8988T (cell line): ENCODE data around the gene PCDHGA9.
"Not testable (repeated sequence)": the region's sequence is repeated elsewhere in the genome, so short reads cannot be mapped to it uniquely, and the experiment has no call there.

Source experiments
- DNase-seq: peaks from one replicate; pipeline ENCODE4 v3.0.0; 2011

Gene PCDHGA9

GRCh38 chr5:141384471-141385267 lies 17.9 kb upstream of the PCDHGA9 start:
- no peak for DNase-seq

DNA sequence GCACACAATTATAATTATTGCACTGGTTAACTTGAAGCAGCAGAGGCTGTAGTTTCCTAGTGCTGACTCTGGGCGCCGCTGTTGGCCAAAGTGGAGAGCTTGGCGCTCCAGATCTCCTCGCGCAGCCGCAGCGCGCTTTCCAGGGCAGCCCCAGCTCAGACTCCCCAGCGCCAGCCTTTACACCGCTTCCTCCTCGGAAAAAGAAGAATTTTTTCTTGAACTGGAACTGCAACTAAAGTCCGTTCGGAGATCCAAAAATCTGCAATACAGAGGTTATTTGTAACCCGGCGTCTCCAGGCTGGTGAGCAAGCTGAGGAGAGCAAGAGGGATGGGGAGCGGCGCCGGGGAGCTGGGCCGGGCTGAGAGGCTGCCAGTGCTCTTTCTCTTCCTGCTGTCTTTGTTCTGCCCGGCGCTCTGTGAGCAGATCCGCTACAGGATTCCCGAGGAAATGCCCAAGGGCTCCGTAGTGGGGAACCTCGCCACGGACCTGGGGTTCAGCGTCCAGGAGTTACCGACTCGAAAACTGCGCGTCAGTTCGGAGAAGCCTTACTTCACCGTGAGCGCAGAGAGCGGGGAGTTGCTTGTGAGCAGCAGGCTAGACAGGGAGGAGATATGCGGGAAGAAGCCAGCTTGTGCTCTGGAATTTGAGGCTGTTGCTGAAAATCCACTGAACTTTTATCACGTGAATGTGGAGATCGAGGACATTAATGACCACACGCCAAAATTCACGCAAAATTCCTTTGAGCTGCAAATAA lies 14.8 kb upstream of the PCDHGA9 start, which contains the start of gene PCDHGB4:
Gene PCDHGB4 (plus strand): TSS at position 142 of the 755 bp plus-strand sequence. CDS start 187 bp downstream, at position 329.
- not testable (repeated sequence) for DNase-seq

- no peak for DNase-seq
Measured at GRCh38 chr5:141388661-141389060, 13.9 kb upstream of the PCDHGA9 start.

DNA sequence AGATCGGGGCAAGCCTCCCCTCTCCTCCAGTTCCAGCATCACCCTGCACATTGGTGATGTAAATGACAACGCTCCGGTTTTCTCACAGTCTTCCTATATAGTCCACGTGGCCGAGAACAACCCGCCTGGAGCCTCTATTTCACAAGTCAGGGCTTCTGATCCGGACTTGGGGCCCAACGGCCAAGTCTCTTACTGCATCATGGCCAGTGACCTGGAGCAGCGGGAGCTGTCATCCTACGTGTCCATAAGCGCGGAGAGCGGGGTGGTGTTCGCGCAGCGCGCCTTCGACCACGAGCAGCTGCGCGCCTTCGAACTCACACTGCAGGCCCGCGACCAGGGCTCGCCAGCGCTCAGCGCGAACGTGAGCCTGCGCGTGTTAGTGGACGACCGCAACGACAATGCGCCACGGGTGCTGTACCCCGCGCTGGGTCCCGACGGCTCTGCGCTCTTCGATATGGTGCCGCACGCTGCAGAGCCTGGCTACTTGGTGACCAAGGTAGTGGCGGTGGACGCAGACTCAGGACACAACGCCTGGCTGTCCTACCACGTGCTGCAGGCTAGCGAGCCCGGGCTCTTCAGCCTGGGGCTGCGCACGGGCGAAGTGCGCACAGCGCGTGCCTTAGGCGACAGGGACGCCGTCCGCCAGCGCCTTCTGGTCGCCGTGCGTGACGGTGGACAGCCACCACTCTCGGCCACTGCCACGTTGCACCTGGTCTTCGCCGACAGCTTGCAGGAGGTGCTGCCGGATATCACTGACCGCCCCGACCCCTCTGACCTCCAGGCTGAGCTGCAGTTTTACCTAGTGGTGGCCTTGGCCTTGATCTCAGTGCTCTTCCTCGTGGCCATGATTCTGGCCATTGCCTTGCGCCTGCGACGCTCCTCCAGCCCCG lies 13.2 kb upstream of the PCDHGA9 start:
- DNase-seq, result no peak

DNA sequence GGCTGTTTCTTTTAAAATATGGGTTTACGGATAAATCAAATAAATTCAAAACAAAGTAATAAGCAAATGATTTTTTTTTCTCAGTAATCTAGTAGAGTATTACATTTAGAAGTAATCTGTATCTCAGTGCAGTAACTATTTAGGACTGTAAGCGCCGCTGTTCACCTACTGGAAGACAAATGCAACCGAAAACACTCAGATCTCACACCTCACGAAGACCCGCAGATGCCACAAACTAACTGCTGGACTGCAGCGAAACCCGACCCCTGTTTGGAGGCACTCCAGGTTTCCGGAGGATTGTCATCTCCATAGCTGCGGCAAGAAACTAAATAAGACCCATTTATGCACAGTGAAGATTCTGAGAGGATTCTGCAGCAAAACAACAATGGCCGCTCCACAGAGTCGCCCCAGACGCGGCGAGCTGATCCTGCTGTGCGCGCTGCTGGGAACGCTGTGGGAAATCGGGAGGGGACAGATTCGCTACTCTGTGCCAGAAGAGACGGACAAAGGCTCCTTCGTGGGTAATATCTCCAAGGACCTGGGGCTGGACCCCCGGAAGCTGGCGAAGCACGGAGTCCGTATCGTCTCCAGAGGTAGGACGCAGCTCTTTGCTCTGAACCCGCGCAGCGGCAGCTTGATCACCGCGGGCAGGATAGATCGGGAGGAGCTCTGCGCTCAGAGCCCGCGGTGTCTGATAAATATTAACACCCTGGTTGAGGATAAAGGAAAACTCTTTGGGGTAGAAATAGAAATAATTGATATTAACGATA lies 10.0 kb upstream of the PCDHGA9 start, which contains the start of gene PCDHGA8:
Gene PCDHGA8 (plus strand): TSS at position 205 of the 770 bp plus-strand sequence. CDS start 181 bp downstream, at position 386.
- no peak for DNase-seq

DNA sequence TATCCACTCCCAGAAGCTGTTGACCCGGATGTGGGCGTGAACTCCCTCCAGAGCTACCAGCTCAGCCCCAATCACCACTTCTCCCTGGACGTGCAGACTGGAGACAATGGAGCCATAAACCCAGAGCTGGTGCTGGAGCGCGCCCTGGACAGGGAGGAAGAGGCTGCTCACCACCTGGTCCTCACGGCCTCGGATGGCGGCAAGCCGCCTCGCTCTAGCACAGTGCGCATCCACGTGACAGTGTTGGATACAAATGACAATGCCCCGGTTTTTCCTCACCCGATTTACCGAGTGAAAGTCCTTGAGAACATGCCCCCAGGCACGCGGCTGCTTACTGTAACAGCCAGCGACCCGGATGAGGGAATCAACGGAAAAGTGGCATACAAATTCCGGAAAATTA lies 9.3 kb upstream of the PCDHGA9 start:
- DNase-seq, result no peak

DNA sequence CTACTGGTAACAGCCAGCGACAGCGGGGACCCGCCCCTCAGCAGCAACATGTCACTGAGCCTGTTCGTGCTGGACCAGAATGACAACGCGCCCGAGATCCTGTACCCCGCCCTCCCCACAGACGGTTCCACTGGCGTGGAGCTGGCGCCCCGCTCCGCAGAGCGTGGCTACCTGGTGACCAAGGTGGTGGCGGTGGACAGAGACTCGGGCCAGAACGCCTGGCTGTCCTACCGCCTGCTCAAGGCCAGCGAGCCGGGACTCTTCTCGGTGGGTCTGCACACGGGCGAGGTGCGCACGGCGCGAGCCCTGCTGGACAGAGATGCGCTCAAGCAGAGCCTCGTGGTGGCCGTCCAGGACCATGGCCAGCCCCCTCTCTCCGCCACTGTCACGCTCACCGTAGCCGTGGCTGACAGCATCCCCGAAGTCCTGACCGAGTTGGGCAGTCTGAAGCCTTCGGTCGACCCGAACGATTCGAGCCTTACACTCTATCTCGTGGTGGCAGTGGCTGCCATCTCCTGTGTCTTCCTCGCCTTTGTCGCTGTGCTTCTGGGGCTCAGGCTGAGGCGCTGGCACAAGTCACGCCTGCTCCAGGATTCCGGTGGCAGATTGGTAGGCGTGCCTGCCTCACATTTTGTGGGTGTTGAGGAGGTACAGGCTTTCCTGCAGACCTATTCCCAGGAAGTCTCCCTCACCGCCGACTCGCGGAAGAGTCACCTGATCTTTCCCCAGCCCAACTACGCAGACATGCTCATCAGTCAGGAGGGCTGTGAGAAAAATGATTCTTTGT lies 8.0 kb upstream of the PCDHGA9 start:
- DNase-seq, result not testable (repeated sequence)

DNA sequence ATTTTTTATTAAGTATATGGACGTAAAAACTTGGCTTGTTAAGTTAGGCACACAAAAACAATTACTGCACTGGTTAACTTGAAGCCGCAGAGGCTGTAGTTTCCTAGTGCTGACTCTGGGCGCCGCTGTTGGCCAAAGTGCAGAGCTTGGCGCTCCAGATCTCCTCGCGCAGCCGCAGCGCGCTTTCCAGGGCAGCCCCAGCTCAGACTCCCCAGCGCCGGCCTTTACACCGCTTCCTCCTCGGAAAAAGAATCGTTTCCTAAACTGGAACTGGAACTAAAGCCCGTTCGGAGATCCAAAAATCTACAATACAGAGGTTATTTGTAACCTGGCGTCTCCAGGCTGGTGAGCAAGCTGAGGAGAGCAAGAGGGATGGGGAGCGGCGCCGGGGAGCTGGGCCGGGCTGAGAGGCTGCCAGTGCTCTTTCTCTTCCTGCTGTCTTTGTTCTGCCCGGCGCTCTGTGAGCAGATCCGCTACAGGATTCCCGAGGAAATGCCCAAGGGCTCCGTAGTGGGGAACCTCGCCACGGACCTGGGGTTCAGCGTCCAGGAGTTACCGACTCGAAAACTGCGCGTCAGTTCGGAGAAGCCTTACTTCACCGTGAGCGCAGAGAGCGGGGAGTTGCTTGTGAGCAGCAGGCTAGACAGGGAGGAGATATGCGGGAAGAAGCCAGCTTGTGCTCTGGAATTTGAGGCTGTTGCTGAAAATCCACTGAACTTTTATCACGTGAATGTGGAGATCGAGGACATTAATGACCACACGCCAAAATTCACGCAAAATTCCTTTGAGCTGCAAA lies 4.6 kb upstream of the PCDHGA9 start, which contains the start of gene PCDHGB5:
Gene PCDHGB5 (plus strand): TSS at position 192 of the 796 bp plus-strand sequence. CDS start 181 bp downstream, at position 373.
- DNase-seq, result not testable (repeated sequence)

DNA sequence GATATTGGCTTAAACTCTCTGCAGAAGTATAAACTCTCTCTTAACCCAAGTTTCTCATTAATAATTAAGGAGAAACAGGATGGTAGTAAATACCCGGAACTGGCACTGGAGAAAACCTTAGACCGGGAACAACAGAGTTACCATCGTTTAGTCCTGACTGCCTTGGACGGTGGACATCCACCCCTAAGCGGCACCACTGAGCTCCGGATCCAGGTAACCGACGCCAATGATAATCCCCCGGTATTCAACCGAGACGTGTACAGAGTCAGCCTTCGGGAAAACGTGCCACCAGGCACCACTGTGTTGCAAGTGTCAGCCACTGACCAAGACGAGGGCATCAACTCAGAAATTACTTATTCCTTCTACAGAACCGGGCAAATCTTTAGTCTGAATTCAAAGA lies 4.0 kb upstream of the PCDHGA9 start:
- no peak for DNase-seq

DNA sequence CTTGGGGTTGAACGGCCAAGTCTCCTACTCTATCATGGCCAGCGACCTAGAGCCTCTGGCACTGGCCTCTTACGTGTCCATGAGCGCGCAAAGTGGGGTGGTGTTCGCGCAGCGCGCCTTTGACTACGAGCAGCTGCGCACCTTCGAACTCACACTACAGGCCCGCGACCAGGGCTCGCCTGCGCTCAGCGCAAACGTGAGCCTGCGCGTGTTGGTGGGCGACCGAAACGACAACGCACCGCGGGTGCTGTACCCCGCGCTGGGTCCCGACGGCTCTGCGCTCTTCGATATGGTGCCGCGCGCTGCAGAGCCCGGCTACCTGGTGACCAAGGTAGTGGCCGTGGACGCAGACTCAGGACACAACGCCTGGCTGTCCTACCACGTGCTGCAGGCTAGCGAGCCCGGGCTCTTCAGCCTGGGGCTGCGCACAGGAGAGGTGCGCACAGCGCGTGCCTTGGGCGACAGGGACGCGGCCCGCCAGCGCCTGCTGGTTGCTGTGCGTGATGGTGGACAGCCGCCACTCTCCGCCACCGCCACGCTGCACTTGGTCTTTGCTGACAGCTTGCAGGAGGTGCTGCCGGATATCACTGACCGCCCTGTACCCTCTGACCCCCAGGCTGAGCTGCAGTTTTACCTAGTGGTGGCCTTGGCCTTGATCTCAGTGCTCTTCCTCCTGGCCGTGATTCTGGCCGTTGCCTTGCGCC lies 2.9 kb upstream of the PCDHGA9 start:
- no peak for DNase-seq

DNA sequence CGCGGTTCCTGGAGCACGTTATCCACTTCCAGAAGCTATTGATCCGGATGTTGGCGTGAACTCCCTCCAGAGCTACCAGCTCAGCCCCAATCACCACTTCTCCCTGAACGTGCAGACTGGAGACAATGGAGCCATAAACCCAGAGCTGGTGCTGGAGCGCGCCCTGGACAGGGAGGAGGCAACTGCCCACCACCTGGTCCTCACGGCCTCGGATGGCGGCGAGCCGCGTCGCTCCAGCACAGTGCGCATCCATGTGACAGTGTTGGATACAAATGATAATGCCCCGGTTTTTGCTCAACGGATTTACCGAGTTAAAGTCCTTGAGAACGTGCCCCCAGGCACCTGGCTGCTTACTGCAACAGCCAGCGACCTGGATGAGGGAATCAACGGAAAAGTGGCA lies 809 bp downstream of the PCDHGA9 start:
- DNase-seq, result no peak

DNA sequence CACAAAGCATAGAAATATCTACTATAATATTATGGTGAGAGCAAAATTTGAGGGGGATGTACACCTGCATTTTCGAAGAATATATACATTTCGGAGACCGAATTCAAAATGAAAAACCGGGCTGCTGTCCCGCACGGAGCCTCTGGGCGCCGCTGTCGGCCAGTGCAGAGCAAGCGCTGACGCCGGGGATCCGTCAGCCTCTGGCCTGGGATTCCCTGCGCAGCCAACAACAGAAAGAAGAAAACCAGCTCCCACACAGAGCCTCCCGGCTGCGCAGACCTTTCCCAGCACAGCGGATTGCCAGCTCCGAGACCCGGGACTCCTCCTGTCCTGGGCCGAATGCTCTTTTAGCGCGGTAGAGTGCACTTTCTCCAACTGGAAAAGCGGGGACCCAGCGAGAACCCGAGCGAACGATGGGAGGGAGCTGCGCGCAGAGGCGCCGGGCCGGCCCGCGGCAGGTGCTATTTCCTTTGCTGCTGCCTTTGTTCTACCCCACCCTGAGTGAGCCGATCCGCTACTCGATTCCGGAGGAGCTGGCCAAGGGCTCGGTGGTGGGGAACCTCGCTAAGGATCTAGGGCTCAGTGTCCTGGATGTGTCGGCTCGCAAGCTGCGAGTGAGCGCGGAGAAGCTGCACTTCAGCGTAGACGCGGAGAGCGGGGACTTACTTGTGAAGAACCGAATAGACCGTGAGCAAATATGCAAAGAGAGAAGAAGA lies 5.4 kb downstream of the PCDHGA9 start, which contains the start of gene PCDHGB6:
Gene PCDHGB6 (plus strand): TSS at position 232 of the 716 bp plus-strand sequence. CDS start 182 bp downstream, at position 414.
- DNase-seq, result not testable (repeated sequence)

DNA sequence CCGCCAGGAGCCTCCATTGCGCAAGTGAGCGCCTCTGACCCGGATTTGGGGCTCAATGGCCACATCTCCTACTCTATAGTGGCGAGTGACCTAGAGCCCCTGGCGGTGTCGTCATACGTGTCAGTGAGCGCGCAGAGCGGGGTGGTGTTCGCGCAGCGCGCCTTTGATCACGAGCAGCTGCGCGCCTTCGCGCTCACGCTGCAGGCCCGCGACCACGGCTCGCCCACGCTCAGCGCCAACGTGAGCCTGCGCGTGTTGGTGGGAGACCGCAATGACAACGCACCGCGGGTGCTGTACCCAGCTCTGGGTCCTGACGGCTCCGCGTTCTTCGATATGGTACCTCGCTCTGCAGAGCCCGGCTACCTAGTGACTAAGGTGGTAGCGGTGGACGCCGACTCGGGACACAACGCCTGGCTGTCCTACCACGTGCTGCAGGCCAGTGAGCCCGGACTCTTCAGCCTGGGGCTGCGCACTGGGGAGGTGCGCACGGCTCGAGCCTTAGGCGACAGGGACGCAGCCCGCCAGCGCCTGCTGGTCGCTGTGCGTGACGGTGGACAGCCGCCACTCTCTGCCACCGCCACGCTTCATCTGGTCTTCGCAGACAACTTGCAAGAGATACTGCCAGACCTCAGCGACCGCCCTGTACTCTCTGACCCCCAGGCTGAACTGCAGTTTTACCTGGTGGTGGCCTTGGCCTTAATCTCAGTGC lies 7.2 kb downstream of the PCDHGA9 start:
- DNase-seq, result no peak

GRCh38 chr5:141411575-141411974 lies 9.0 kb downstream of the PCDHGA9 start:
- DNase-seq, result no peak

GRCh38 chr5:141412854-141413539 lies 10.4 kb downstream of the PCDHGA9 start, which contains the start of gene PCDHGA10:
TSS of gene PCDHGA10 (plus strand) at chr5:141412987. CDS start at chr5:141413176, 189 bp downstream.
- peak; percentile 70 for DNase-seq

DNA sequence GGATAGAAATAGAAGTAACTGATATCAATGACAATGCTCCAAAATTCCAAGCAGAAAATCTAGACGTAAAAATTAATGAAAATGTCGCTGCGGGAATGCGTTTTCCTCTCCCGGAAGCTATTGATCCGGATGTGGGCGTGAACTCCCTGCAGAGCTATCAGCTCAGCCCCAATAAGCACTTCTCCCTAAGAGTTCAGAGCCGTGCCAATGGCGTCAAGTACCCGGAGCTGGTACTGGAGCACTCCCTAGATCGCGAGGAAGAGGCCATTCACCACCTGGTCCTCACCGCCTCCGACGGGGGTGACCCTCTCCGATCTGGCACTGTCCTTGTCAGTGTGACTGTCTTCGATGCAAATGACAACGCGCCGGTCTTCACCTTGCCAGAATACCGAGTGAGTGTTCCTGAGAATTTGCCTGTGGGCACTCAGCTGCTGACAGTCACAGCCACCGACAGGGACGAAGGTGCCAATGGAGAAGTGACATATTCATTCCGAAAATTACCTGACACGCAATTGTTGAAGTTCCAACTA lies 11.0 kb downstream of the PCDHGA9 start:
- no peak for DNase-seq
